ENCODE data around the gene NTN5. TPM values are rescaled to one million over a fixed set of nuclear protein-coding genes. Genes with fewer than 3 reads are reported as not detected.
A peak's percentile ranks its signal among the peaks of the same experiment; 100 is the strongest.

The NTN5 gene
- total and polyA plus RNA-seq, 9 of the 15 experiments (the other 6 are each of a cell fraction or from before 2014, with no cell fraction given) = not detected

GRCh38 chr19:48623556-48624066 is 49.2 kb downstream of the NTN5 start (continued):
- TF ChIP-seq ZKSCAN1 (IDR thresholded peaks at IDR 0.05; ENCODE audit: low read depth, low read length) = no peak
- TF ChIP-seq, protein P1, sequence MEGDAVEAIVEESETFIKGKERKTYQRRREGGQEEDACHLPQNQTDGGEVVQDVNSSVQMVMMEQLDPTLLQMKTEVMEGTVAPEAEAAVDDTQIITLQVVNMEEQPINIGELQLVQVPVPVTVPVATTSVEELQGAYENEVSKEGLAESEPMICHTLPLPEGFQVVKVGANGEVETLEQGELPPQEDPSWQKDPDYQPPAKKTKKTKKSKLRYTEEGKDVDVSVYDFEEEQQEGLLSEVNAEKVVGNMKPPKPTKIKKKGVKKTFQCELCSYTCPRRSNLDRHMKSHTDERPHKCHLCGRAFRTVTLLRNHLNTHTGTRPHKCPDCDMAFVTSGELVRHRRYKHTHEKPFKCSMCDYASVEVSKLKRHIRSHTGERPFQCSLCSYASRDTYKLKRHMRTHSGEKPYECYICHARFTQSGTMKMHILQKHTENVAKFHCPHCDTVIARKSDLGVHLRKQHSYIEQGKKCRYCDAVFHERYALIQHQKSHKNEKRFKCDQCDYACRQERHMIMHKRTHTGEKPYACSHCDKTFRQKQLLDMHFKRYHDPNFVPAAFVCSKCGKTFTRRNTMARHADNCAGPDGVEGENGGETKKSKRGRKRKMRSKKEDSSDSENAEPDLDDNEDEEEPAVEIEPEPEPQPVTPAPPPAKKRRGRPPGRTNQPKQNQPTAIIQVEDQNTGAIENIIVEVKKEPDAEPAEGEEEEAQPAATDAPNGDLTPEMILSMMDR (IDR thresholded peaks at IDR 0.05 in 2 of 3, conservative IDR thresholded peaks at IDR 0.05 in 1 of 3; ENCODE audit: insufficient read depth in 2 of 3, low read depth in 1 of 3, low read length in 3 of 3) = no peak
- no peak for TF ChIP-seq ZFP36 (IDR thresholded peaks at IDR 0.05; ENCODE audit: low read depth, low read length, partially characterized antibody)
- no peak for TF ChIP-seq ILF3 (IDR thresholded peaks at IDR 0.05; ENCODE audit: borderline replicate concordance)
- TF ChIP-seq ZNF274 (IDR thresholded peaks at IDR 0.05; ENCODE audit: borderline replicate concordance, low read depth, low read length) = no peak
- TF ChIP-seq, protein P2, sequence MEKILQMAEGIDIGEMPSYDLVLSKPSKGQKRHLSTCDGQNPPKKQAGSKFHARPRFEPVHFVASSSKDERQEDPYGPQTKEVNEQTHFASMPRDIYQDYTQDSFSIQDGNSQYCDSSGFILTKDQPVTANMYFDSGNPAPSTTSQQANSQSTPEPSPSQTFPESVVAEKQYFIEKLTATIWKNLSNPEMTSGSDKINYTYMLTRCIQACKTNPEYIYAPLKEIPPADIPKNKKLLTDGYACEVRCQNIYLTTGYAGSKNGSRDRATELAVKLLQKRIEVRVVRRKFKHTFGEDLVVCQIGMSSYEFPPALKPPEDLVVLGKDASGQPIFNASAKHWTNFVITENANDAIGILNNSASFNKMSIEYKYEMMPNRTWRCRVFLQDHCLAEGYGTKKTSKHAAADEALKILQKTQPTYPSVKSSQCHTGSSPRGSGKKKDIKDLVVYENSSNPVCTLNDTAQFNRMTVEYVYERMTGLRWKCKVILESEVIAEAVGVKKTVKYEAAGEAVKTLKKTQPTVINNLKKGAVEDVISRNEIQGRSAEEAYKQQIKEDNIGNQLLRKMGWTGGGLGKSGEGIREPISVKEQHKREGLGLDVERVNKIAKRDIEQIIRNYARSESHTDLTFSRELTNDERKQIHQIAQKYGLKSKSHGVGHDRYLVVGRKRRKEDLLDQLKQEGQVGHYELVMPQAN (IDR thresholded peaks at IDR 0.05; ENCODE audit: borderline replicate concordance) = 0 out of 2 replicates have a peak, but pooled peaks have one; percentile 41
- TF ChIP-seq, protein P3, sequence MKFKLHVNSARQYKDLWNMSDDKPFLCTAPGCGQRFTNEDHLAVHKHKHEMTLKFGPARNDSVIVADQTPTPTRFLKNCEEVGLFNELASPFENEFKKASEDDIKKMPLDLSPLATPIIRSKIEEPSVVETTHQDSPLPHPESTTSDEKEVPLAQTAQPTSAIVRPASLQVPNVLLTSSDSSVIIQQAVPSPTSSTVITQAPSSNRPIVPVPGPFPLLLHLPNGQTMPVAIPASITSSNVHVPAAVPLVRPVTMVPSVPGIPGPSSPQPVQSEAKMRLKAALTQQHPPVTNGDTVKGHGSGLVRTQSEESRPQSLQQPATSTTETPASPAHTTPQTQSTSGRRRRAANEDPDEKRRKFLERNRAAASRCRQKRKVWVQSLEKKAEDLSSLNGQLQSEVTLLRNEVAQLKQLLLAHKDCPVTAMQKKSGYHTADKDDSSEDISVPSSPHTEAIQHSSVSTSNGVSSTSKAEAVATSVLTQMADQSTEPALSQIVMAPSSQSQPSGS (CRISPR knock-in tag; IDR thresholded peaks at IDR 0.05) = no peak
- TF ChIP-seq MECOM (CRISPR knock-in tag; IDR thresholded peaks at IDR 0.05) = no peak
- no peak for TF ChIP-seq HNRNPLL (IDR thresholded peaks at IDR 0.05; ENCODE audit: low read depth, low read length, poor library complexity, severe bottlenecking)
- no peak for TF ChIP-seq SAP30 (IDR thresholded peaks at IDR 0.05; ENCODE audit: borderline replicate concordance, insufficient read depth, low read depth, low read length, poor library complexity, severe bottlenecking)
- TF ChIP-seq, protein P4, sequence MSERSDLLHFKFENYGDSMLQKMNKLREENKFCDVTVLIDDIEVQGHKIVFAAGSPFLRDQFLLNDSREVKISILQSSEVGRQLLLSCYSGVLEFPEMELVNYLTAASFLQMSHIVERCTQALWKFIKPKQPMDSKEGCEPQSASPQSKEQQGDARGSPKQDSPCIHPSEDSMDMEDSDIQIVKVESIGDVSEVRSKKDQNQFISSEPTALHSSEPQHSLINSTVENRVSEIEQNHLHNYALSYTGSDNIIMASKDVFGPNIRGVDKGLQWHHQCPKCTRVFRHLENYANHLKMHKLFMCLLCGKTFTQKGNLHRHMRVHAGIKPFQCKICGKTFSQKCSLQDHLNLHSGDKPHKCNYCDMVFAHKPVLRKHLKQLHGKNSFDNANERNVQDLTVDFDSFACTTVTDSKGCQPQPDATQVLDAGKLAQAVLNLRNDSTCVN (CRISPR knock-in tag; IDR thresholded peaks at IDR 0.05) = no peak
- 0 out of 2 replicates have a peak, but pooled peaks have one; percentile 18 for TF ChIP-seq MEF2D (tag; conservative IDR thresholded peaks at IDR 0.05; ENCODE audit: low read depth)
- TF ChIP-seq ASH1L (IDR thresholded peaks at IDR 0.05; ENCODE audit: borderline replicate concordance, low read depth, partially characterized antibody) = peak; percentile 28
- TF ChIP-seq PRPF4 (IDR thresholded peaks at IDR 0.05; ENCODE audit: insufficient read depth, low read depth, low read length, poor library complexity, severe bottlenecking) = no peak
- TF ChIP-seq, protein P5, sequence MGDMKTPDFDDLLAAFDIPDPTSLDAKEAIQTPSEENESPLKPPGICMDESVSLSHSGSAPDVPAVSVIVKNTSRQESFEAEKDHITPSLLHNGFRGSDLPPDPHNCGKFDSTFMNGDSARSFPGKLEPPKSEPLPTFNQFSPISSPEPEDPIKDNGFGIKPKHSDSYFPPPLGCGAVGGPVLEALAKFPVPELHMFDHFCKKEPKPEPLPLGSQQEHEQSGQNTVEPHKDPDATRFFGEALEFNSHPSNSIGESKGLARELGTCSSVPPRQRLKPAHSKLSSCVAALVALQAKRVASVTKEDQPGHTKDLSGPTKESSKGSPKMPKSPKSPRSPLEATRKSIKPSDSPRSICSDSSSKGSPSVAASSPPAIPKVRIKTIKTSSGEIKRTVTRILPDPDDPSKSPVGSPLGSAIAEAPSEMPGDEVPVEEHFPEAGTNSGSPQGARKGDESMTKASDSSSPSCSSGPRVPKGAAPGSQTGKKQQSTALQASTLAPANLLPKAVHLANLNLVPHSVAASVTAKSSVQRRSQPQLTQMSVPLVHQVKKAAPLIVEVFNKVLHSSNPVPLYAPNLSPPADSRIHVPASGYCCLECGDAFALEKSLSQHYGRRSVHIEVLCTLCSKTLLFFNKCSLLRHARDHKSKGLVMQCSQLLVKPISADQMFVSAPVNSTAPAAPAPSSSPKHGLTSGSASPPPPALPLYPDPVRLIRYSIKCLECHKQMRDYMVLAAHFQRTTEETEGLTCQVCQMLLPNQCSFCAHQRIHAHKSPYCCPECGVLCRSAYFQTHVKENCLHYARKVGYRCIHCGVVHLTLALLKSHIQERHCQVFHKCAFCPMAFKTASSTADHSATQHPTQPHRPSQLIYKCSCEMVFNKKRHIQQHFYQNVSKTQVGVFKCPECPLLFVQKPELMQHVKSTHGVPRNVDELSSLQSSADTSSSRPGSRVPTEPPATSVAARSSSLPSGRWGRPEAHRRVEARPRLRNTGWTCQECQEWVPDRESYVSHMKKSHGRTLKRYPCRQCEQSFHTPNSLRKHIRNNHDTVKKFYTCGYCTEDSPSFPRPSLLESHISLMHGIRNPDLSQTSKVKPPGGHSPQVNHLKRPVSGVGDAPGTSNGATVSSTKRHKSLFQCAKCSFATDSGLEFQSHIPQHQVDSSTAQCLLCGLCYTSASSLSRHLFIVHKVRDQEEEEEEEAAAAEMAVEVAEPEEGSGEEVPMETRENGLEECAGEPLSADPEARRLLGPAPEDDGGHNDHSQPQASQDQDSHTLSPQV (IDR thresholded peaks at IDR 0.05) = no peak; the same call in 1 of the 2 replicates
